ENCODE results near the gene PCDHA10. TPM values are rescaled to one million over a fixed set of nuclear protein-coding genes. Genes with fewer than 3 reads are reported as not detected.

PCDHA10 gene
- total RNA-seq, 1 experiment from 2014 or later, result 10.7 TPM

DNA sequence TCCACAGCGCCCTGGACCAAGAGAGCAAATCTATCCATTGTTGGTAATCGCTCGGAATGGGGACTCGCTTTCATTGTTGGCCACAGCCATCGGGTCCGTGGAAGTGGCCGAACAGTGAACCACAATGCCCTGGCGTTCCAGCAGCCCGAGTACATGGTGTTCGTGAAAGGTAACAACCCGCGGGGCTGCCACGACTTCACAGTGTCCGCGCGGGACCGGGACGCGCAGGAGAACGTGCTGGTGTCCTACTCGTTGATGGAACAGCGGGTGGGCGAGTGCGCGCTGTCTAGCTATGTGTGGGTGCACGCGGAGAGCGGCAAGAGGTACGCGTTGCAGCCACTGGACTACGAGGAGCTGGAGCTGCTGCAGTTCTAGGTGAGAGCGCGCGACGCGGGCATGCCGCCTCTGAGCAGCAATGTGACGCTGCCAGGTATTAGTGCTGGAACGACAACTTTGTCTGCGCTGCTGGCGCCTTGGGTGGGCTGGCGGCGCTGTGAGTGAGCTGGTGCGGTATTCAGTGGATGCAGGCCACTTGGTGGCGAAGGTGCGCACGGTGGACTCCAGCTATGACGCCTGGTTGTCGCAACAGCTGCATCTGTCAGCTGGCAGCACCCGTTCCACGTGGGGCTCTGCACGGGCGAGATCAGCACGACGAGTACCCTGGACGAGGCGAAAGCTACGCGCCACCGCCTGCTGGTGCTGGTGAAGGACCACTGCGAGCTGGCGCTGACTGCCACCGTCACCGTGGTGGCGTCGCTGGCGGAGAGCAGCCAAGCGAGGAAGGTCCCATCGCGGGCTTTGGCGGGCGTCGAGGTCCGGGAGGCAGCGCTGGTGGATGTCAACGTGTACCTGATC, 7.0 kb downstream of the PCDHA10 start:
- Histone ChIP-seq H2BK120ac (ENCODE audit: low read depth, low read length, poor library complexity, severe bottlenecking) (no peak overlapping the region), H4K20me1 (ENCODE audit: control insufficient read depth, insufficient read depth, insufficient read length) (no peaks in the 10 kb centered on the region), H2AK5ac (ENCODE audit: insufficient read length, low read length) (no peak overlapping the region), H3K14ac (ENCODE audit: insufficient read depth, low read length) (no peak overlapping the region), H3T11ph (ENCODE audit: low read length) (no peak overlapping the region), H4K5ac (ENCODE audit: insufficient read length, low read depth, low read length) (no peak overlapping the region), H3K4ac (ENCODE audit: low read depth, low read length) (no peak overlapping the region), H3K23me2 (ENCODE audit: insufficient read length, low read depth, low read length, poor library complexity, severe bottlenecking) (no peaks in the 10 kb centered on the region), H3K23ac (ENCODE audit: insufficient read length, low read depth, low read length) (no peak overlapping the region), H4K8ac (replicated peaks; ENCODE audit: insufficient read length, low read depth, low read length) (no peak overlapping the region), H3K18ac (ENCODE audit: insufficient read length, low read depth, low read length) (no peak overlapping the region), H3K9ac (ENCODE audit: extremely low read depth, insufficient read length, low read length) (no peak overlapping the region), H3K79me1 (ENCODE audit: insufficient read depth, low read depth, low read length, poor library complexity, severe bottlenecking) (no peaks in the 10 kb centered on the region), H2BK15ac (ENCODE audit: low read depth, low read length) (no peak overlapping the region), H2BK5ac (ENCODE audit: insufficient read length, low read length) (no peak overlapping the region), H3K27ac (ENCODE audit: insufficient read length, low read depth, low read length) (no peak overlapping the region), H2BK20ac (ENCODE audit: low read depth, low read length, poor library complexity, severe bottlenecking) (no peak overlapping the region), H3K9me3 (ENCODE audit: control insufficient read depth, low read depth, low read length) (peaks cover 9% of the 10 kb centered on the region), H3K27me3 (ENCODE audit: insufficient read depth, low read length) (no peaks in the 10 kb centered on the region), H2AFZ (ENCODE audit: low read length) (no peak overlapping the region), H3K79me2 (ENCODE audit: insufficient read depth, low read length) (no peaks in the 10 kb centered on the region), H4K91ac (ENCODE audit: insufficient read length, low read depth, low read length) (no peak overlapping the region), H3K56ac (ENCODE audit: insufficient read length, low read depth, low read length) (no peak overlapping the region), H3K4me1 (ENCODE audit: insufficient read depth, low read length) (no peaks in the 10 kb centered on the region), H2BK12ac (ENCODE audit: insufficient read length, low read depth, low read length) (no peak overlapping the region), H3K4me2 (ENCODE audit: insufficient read depth, insufficient read length, low read length) (no peak overlapping the region)
- no peak for DNase-seq
- no peak overlapping the region; a peak in 1 of 7 replicates for H3K27ac Mint-ChIP-seq
- H3K36me3 Mint-ChIP-seq (ENCODE audit: insufficient read depth in 1 of 3, low read depth in 3 of 3), result peaks cover 35 to 48% (median 41%) of the 10 kb centered on the region in 3 experiments
- TF ChIP-seq, protein P1, sequence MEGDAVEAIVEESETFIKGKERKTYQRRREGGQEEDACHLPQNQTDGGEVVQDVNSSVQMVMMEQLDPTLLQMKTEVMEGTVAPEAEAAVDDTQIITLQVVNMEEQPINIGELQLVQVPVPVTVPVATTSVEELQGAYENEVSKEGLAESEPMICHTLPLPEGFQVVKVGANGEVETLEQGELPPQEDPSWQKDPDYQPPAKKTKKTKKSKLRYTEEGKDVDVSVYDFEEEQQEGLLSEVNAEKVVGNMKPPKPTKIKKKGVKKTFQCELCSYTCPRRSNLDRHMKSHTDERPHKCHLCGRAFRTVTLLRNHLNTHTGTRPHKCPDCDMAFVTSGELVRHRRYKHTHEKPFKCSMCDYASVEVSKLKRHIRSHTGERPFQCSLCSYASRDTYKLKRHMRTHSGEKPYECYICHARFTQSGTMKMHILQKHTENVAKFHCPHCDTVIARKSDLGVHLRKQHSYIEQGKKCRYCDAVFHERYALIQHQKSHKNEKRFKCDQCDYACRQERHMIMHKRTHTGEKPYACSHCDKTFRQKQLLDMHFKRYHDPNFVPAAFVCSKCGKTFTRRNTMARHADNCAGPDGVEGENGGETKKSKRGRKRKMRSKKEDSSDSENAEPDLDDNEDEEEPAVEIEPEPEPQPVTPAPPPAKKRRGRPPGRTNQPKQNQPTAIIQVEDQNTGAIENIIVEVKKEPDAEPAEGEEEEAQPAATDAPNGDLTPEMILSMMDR (conservative IDR thresholded peaks at IDR 0.05), result no peak
- no peak overlapping the region for H3K4me3 Mint-ChIP-seq
- peaks cover 0 to 6% of the 10 kb centered on the region in 2 experiments; a peak in 1 of 4 replicates for H3K4me1 Mint-ChIP-seq
- no peaks in the 10 kb centered on the region for H3K27me3 Mint-ChIP-seq (ENCODE audit: low read depth)
- H3K9me3 Mint-ChIP-seq, result peaks cover 26 to 35% of the 10 kb centered on the region in 2 experiments
- WGBS (ENCODE audit: extremely low coverage, insufficient read length, low lambda C conversion rate), result no CpG with 5 or more reads among the region's 76 CpGs
